Measurements from ENCODE around the gene ZNF512B.
"Not testable (repeated sequence)": the region's sequence is repeated elsewhere in the genome, so short reads cannot be mapped to it uniquely, and the experiment has no call there.

The ZNF512B gene

GRCh38 chr20:63939061-63939935 is 30.4 kb downstream of the ZNF512B start:
- peak overlapping the region; percentile 39; the same call in 1 of the 2 replicates for H3K4me3 ChIP-seq (ENCODE audit: low read length)
- peaks cover 4% of the 10 kb centered on the region for H3K4me1 ChIP-seq (ENCODE audit: control insufficient read depth, insufficient read depth, low read length)
- no CpG with 5 or more reads among the region's 33 CpGs for WGBS (ENCODE audit: insufficient coverage, insufficient read length)
- no peak for DNase-seq (ENCODE audit: low read depth, low spot score)
- H3K9me3 ChIP-seq (ENCODE audit: control insufficient read depth, insufficient read depth, low read length): no peaks in the 10 kb centered on the region
- H3K36me3 ChIP-seq (ENCODE audit: control insufficient read depth, insufficient read depth, low read length): peaks cover 29% of the 10 kb centered on the region
- H3K27me3 ChIP-seq (ENCODE audit: control insufficient read depth, insufficient read depth, low read length): no peaks in the 10 kb centered on the region
- H3K27ac ChIP-seq (ENCODE audit: low read length): no peak overlapping the region

GRCh38 chr20:63937596-63937995 is 32.1 kb downstream of the ZNF512B start:
- no CpG with 5 or more reads among the region's 14 CpGs for WGBS (ENCODE audit: insufficient coverage, insufficient read length)
- peaks cover 1% of the 10 kb centered on the region for H3K4me1 ChIP-seq (ENCODE audit: control insufficient read depth, insufficient read depth, low read length)
- H3K27ac ChIP-seq (ENCODE audit: low read length): no peak overlapping the region
- H3K4me3 ChIP-seq (ENCODE audit: low read length): no peak overlapping the region
- no peak for DNase-seq (ENCODE audit: low read depth, low spot score)
- H3K27me3 ChIP-seq (ENCODE audit: control insufficient read depth, insufficient read depth, low read length): no peaks in the 10 kb centered on the region
- no peaks in the 10 kb centered on the region for H3K9me3 ChIP-seq (ENCODE audit: control insufficient read depth, insufficient read depth, low read length)
- H3K36me3 ChIP-seq (ENCODE audit: control insufficient read depth, insufficient read depth, low read length): peaks cover 16% of the 10 kb centered on the region

GRCh38 chr20:63935447-63935846 is 34.3 kb downstream of the ZNF512B start:
- Histone ChIP-seq H3K27me3 (ENCODE audit: control insufficient read depth, insufficient read depth, low read length) (no peaks in the 10 kb centered on the region), H3K27ac (ENCODE audit: low read length) (no peak overlapping the region), H3K36me3 (ENCODE audit: control insufficient read depth, insufficient read depth, low read length) (peaks cover 24% of the 10 kb centered on the region), H3K4me3 (ENCODE audit: low read length) (no peak overlapping the region), H3K4me1 (ENCODE audit: control insufficient read depth, insufficient read depth, low read length) (no peaks in the 10 kb centered on the region; the same call in 1 of the 2 replicates), H3K9me3 (ENCODE audit: control insufficient read depth, insufficient read depth, low read length) (no peaks in the 10 kb centered on the region)
- DNase-seq (ENCODE audit: low read depth, low spot score): no peak
- WGBS (ENCODE audit: insufficient coverage, insufficient read length): no CpG with 5 or more reads among the region's 9 CpGs

GRCh38 chr20:63934271-63935068 is 35.3 kb downstream of the ZNF512B start:
- no CpG with 5 or more reads among the region's 37 CpGs for WGBS (ENCODE audit: insufficient coverage, insufficient read length)
- Histone ChIP-seq H3K36me3 (ENCODE audit: control insufficient read depth, insufficient read depth, low read length) (peaks cover 20% of the 10 kb centered on the region), H3K27me3 (ENCODE audit: control insufficient read depth, insufficient read depth, low read length) (no peaks in the 10 kb centered on the region), H3K4me1 (ENCODE audit: control insufficient read depth, insufficient read depth, low read length) (no peaks in the 10 kb centered on the region; the same call in 1 of the 2 replicates), H3K4me3 (ENCODE audit: low read length) (no peak overlapping the region), H3K9me3 (ENCODE audit: control insufficient read depth, insufficient read depth, low read length) (no peaks in the 10 kb centered on the region), H3K27ac (ENCODE audit: low read length) (no peak overlapping the region)
- DNase-seq (ENCODE audit: low read depth, low spot score): no peak

GRCh38 chr20:63933646-63934045 is 36.1 kb downstream of the ZNF512B start:
- Histone ChIP-seq H3K4me1 (ENCODE audit: control insufficient read depth, insufficient read depth, low read length) (no peaks in the 10 kb centered on the region), H3K4me3 (ENCODE audit: low read length) (no peak overlapping the region), H3K27me3 (ENCODE audit: control insufficient read depth, insufficient read depth, low read length) (no peaks in the 10 kb centered on the region), H3K27ac (ENCODE audit: low read length) (no peak overlapping the region), H3K36me3 (ENCODE audit: control insufficient read depth, insufficient read depth, low read length) (peaks cover 25% of the 10 kb centered on the region), H3K9me3 (ENCODE audit: control insufficient read depth, insufficient read depth, low read length) (no peaks in the 10 kb centered on the region)
- WGBS (ENCODE audit: insufficient coverage, insufficient read length): no CpG with 5 or more reads among the region's 5 CpGs
- DNase-seq (ENCODE audit: low read depth, low spot score): no peak

- Histone ChIP-seq H3K4me1 (ENCODE audit: control insufficient read depth, insufficient read depth, low read length) (no peaks in the 10 kb centered on the region), H3K4me3 (ENCODE audit: low read length) (no peak overlapping the region), H3K36me3 (ENCODE audit: control insufficient read depth, insufficient read depth, low read length) (peaks cover 30% of the 10 kb centered on the region), H3K27ac (ENCODE audit: low read length) (no peak overlapping the region), H3K9me3 (ENCODE audit: control insufficient read depth, insufficient read depth, low read length) (no peaks in the 10 kb centered on the region), H3K27me3 (ENCODE audit: control insufficient read depth, insufficient read depth, low read length) (no peaks in the 10 kb centered on the region)
- WGBS (ENCODE audit: insufficient coverage, insufficient read length): no CpG with 5 or more reads among the region's 17 CpGs
- DNase-seq (ENCODE audit: low read depth, low spot score): no peak
These were observed 37.0 kb downstream of the ZNF512B start for GRCh38 chr20:63932606-63933160.

GRCh38 chr20:63931735-63932134 is 38.0 kb downstream of the ZNF512B start:
- peaks cover 30% of the 10 kb centered on the region for H3K36me3 ChIP-seq (ENCODE audit: control insufficient read depth, insufficient read depth, low read length)

GRCh38 chr20:63930971-63931553 is 38.7 kb downstream of the ZNF512B start:
- no peak overlapping the region for H3K27ac ChIP-seq (ENCODE audit: low read length)
- DNase-seq (ENCODE audit: low read depth, low spot score): no peak
- H3K27me3 ChIP-seq (ENCODE audit: control insufficient read depth, insufficient read depth, low read length): no peaks in the 10 kb centered on the region
- no peaks in the 10 kb centered on the region for H3K9me3 ChIP-seq (ENCODE audit: control insufficient read depth, insufficient read depth, low read length)
- no CpG with 5 or more reads among the region's 37 CpGs for WGBS (ENCODE audit: insufficient coverage, insufficient read length)
- peaks cover 35% of the 10 kb centered on the region for H3K36me3 ChIP-seq (ENCODE audit: control insufficient read depth, insufficient read depth, low read length)
- no peaks in the 10 kb centered on the region for H3K4me1 ChIP-seq (ENCODE audit: control insufficient read depth, insufficient read depth, low read length)
- no peak overlapping the region for H3K4me3 ChIP-seq (ENCODE audit: low read length)

More at GRCh38 chr20:63931735-63932134, 38.0 kb downstream of the ZNF512B start:
- H3K4me3 ChIP-seq (ENCODE audit: low read length): no peak overlapping the region
- no CpG with 5 or more reads among the region's 19 CpGs for WGBS (ENCODE audit: insufficient coverage, insufficient read length)
- DNase-seq (ENCODE audit: low read depth, low spot score): no peak
- no peaks in the 10 kb centered on the region for H3K4me1 ChIP-seq (ENCODE audit: control insufficient read depth, insufficient read depth, low read length)
- no peak overlapping the region for H3K27ac ChIP-seq (ENCODE audit: low read length)
- H3K9me3 ChIP-seq (ENCODE audit: control insufficient read depth, insufficient read depth, low read length): no peaks in the 10 kb centered on the region
- no peaks in the 10 kb centered on the region for H3K27me3 ChIP-seq (ENCODE audit: control insufficient read depth, insufficient read depth, low read length)

- not testable (repeated sequence) for H3K9me3 ChIP-seq (ENCODE audit: control insufficient read depth, insufficient read depth, low read length); H3K27ac ChIP-seq (ENCODE audit: low read length); H3K27me3 ChIP-seq (ENCODE audit: control insufficient read depth, insufficient read depth, low read length); DNase-seq (ENCODE audit: low read depth, low spot score); H3K4me3 ChIP-seq (ENCODE audit: low read length); H3K4me1 ChIP-seq (ENCODE audit: control insufficient read depth, insufficient read depth, low read length)
- no CpG with 5 or more reads among the region's 31 CpGs for WGBS (ENCODE audit: insufficient coverage, insufficient read length)
- peaks cover 32% of the 10 kb centered on the region for H3K36me3 ChIP-seq (ENCODE audit: control insufficient read depth, insufficient read depth, low read length)
These were observed 40.3 kb downstream of the ZNF512B start for GRCh38 chr20:63929473-63929883.

- no peak overlapping the region for H3K4me3 ChIP-seq (ENCODE audit: low read length)
- no peak for DNase-seq (ENCODE audit: low read depth, low spot score)
- no peaks in the 10 kb centered on the region for H3K27me3 ChIP-seq (ENCODE audit: control insufficient read depth, insufficient read depth, low read length)
- no peaks in the 10 kb centered on the region for H3K4me1 ChIP-seq (ENCODE audit: control insufficient read depth, insufficient read depth, low read length)
- H3K9me3 ChIP-seq (ENCODE audit: control insufficient read depth, insufficient read depth, low read length): no peaks in the 10 kb centered on the region
- H3K27ac ChIP-seq (ENCODE audit: low read length): no peak overlapping the region
- peaks cover 32% of the 10 kb centered on the region for H3K36me3 ChIP-seq (ENCODE audit: control insufficient read depth, insufficient read depth, low read length)
- WGBS (ENCODE audit: insufficient coverage, insufficient read length): no CpG with 5 or more reads among the region's 26 CpGs
These were observed 40.7 kb downstream of the ZNF512B start for GRCh38 chr20:63929071-63929470.
